Eye (tissue), 1 donor: Measurements from ENCODE around the gene MRPL3.
"Not testable (repeated sequence)": the region's sequence is repeated elsewhere in the genome, so short reads cannot be mapped to it uniquely, and the experiment has no call there.

Source experiments
- DNase-seq: peaks from one replicate; pipeline ENCODE4 v3.0.0-alpha.2; 2015

MRPL3 gene

GRCh38 chr3:131491775-131492174 is 11.0 kb downstream of the MRPL3 start:
- no peak for DNase-seq

GRCh38 chr3:131491084-131491483 is 11.7 kb downstream of the MRPL3 start:
- no peak for DNase-seq

DNA sequence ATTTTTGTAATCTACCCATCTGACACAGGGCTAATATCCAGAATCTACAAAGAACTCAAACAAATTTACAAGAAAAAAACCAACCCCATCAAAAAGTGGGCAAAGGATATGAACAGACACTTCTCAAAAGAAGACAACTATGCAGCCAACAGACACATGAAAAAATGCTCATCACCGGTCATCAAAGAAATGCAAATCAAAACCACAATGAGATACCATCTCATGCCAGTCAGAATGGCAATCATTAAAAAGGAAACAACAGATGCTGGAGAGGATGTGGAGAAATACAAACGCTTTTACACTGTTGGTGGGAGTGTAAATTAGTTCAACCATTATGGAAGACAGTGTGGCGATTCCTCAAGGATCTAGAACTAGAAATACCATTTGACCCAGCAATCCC is 16.2 kb downstream of the MRPL3 start:
- not testable (repeated sequence) for DNase-seq

- no peak for DNase-seq
These were observed 17.7 kb downstream of the MRPL3 start for GRCh38 chr3:131485119-131485518.

DNA sequence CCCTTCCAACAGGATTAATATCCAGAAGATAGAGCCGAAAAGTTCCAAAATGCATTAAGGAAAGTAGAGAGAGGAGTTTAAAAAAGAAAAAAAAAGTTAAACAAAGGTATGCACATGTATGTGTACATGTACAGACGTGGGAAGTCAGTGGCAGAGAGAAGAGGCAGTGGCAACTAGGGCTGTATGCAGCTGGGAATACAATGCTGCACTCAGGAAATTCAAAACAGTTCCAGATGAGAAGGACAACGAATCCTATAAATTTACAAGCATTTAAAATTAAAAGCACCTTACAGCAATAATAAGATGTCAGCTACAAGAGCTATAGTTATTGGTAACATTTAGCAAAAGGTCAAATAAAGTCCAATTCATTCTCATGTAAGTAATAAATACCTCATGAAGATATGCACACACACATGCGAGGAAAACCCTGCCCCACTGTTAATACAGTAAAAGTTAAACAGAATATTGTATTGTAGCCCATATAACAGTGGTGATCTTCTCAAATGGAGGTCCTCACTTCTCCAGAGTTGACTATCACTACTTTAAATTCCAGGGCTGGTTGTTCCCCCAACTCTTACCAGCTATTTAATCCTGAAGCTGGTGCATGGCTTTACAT is 18.2 kb downstream of the MRPL3 start:
- no peak for DNase-seq

DNA sequence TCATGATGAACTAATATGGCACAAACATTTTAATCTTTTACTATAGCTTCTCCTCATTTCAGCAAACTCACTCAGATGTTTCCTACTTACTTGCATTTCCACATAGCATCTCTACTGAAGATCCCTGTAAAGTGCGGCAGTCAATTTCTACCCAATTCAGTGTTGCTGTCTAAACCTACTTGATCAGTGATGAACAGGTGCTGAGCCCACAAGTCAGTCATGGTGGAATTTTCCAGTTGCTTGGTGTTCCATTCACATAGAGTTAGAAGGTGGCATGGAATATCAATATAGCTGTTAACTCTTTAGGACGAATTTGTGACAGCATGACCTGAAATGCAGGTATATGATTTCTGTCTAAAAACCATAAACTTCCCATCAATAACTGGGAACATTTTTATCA is 22.7 kb downstream of the MRPL3 start:
- no peak for DNase-seq

GRCh38 chr3:131477813-131478212 is 25.0 kb downstream of the MRPL3 start:
- no peak for DNase-seq

DNA sequence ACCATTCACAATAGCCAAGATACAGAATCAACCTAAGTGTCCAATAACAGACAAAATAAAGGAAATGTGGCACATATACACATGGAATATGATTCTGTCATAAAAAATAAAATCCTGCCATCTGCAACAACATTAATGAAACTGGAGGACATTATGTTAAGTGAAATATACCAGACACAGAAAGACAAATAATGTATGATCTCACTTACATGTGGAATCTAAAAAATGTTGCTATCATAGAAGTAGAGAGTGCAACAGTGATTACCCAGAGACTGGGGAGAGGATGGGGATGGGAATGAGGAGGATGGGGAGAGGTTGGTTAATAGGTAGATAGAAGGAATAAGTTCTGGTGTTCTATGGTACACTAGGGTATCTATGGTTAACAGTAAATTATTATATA is 28.7 kb downstream of the MRPL3 start:
- no peak for DNase-seq

DNA sequence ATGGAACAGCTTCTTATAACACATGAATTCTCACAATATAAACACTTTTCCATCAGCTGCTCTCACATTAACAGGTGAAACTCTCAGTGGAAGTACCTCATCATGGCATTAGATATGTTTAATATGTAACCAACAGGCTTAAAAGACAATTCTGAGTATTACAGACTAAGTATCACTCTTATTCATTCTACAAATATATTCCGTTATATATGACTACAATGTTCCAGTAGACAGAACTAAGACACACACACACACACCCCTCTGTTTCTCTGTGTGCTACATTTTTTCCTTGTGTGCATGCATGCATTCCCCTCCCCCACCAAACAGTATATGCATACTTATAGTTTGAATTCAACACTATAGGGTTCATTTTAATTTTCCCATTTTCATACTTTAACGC is 32.4 kb downstream of the MRPL3 start:
- DNase-seq: no peak

DNA sequence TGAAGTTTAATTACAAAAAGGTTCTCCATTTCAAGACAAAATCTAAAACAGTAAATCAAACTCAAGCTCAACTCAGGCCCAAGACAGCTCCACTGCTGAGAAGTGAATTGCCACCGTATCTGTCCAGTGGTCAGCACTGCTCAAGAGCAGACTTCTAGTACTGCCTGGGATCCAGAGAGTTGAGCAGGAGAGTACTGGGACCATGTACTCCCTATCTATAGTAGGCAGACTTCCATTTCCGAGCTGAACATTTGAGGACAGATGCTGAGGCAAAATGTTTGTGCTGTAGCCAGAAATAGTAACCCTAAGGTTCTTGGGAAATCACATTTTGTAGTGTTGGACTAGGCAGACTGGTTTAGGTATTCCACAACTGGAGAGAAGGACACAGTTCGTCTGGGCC is 44.1 kb downstream of the MRPL3 start:
- DNase-seq: no peak

DNA sequence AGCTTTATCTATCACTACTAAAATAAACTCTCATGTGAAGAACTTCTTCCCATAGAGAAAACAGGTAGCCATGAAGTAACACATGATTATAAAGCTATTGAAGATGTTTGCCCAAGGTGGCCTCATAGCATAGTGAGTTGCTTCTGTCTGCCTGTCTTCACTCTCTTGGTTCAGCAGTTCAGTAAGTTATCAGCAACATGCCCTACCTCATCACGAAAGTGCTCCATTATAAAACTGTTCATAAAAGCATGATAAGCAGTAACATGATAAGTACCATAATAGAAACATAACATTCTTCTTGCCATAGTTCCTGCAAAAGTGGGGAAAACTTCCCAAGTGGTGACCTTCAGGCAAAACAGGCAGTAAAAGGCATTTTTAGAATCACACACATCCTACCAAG is 45.6 kb downstream of the MRPL3 start:
- DNase-seq: no peak

DNA sequence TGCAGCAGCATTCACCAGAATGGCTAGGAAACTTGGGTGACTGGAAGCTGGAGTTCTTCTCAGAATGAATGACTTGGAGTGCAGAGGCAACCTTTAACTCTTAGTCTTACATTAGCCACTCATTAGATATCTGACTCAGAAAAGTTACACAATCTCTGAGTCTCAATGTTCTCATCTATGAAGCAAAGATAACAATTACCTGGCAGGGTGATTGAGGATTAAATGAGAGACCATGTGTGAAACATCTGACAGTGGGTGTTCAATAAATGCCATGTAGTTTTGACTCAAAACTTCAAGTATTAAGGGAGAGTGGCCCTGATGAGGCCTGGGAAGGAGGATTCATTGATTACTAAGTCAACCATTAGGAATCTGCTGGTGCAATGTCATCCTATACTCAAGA is 48.3 kb downstream of the MRPL3 start:
- DNase-seq: no peak

DNA sequence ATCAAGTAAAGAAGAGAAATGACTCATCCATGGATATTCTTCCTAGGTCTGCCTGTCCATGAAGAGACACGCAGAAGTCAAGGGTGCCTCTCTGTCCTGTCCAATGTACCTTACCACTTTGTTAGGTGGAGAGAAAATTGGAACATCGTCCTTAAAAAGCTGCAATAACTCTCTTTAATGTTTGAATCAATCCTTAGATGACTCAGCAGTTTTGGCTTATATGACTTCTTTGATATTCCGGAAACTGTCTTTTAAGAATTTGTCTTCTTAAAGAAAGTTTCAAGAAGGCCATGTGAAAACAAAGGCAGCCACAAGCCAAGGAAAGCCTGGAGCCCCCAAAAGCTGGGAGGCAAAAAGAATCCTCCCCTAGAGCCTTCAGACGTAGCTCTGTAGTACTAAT is 49.2 kb downstream of the MRPL3 start:
- DNase-seq: no peak

DNA sequence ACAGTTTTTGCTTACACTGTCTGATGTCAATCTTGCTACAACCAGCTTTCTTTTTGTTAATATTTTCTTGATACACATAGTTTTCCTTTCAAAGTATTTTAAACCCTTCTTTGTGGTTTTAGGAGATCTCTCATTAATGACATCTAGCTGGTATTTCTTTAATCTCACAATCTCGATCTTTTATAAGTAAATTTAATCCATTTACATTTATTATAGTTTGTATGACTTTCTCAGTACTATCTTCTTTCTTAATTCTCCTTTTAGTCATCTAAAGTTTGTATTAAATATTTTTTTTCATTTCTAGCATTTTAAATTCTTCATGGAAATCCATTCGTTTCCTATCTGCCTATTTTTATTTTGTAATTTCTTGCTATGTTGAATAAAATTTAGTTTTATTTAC is 55.4 kb downstream of the MRPL3 start:
- no peak for DNase-seq

- DNase-seq: no peak
These were observed 58.6 kb downstream of the MRPL3 start for GRCh38 chr3:131444180-131444579.

DNA sequence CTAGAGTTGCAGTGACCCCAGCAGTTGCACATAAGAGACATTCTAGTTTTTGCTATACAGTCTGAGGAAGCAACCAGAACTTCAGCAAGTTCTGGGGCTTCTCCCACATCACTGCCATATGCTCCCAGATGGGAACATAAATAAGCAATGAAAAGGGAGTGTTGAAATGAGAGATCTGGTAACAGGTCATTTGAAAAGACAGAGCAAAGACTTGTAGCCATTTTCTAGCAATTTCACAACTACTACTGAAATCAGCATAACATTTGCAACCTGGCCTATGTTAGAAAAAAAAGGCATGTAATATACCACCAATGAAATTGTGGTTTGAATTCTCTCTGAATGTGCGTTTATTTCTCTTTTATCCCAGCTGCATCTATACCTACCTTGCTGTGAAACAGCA is 63.7 kb downstream of the MRPL3 start:
- no peak for DNase-seq

GRCh38 chr3:131435000-131435399 is 67.8 kb downstream of the MRPL3 start:
- DNase-seq: no peak

- no peak for DNase-seq
These were observed 70.3 kb downstream of the MRPL3 start for GRCh38 chr3:131432441-131432840.

DNA sequence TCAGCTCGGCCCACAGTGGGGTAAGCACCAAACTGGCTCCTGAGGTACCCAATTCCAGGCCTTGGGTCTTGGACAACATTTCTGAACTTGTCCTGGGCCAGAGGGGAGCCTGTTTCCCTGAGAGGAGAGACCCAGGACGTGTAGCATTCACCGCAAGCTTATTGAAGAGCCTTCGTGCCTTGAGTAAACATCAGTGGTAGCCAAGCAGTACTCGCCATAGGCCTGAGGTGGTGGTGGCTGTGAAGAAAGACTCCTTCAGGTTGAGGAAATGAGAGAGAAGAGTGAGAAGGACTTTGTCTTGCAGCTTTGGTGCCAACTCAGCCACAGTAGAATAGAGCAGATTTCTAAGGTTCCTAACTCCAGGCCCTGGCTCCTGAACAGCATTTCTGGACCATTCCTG is 71.0 kb downstream of the MRPL3 start:
- no peak for DNase-seq

- no peak for DNase-seq
These were observed 75.5 kb downstream of the MRPL3 start for GRCh38 chr3:131427226-131427625.

GRCh38 chr3:131421957-131422498 is 80.7 kb downstream of the MRPL3 start:
- no peak for DNase-seq

GRCh38 chr3:131421301-131421700 is 81.5 kb downstream of the MRPL3 start:
- DNase-seq: no peak

- DNase-seq: peak; percentile 79
These were observed 85.0 kb downstream of the MRPL3 start for GRCh38 chr3:131417751-131418150.
